ENCODE data around the gene TNN.

DNA sequence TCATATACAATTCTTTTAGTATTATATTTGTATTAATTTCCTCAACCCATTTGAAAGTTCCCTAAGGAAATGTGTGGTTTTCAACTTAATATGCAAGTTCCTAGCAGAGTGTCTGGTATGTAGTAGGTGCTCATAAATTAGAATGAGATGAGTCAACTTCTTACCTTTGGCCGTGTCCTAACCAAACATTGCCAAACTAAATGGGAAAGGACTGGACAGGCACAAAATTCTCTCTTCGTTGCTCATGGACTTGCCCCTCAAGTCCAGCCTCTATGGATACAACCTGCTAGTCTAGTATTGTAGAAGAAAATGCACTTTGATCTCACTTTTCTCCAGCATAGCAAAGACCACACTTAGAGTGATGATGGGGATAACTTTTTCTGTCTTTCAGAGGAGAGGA, 32.9 kb upstream of the TNN start:
- TF ChIP-seq POLR2A (IDR thresholded peaks at IDR 0.05): no peak
- TF ChIP-seq, protein P1, sequence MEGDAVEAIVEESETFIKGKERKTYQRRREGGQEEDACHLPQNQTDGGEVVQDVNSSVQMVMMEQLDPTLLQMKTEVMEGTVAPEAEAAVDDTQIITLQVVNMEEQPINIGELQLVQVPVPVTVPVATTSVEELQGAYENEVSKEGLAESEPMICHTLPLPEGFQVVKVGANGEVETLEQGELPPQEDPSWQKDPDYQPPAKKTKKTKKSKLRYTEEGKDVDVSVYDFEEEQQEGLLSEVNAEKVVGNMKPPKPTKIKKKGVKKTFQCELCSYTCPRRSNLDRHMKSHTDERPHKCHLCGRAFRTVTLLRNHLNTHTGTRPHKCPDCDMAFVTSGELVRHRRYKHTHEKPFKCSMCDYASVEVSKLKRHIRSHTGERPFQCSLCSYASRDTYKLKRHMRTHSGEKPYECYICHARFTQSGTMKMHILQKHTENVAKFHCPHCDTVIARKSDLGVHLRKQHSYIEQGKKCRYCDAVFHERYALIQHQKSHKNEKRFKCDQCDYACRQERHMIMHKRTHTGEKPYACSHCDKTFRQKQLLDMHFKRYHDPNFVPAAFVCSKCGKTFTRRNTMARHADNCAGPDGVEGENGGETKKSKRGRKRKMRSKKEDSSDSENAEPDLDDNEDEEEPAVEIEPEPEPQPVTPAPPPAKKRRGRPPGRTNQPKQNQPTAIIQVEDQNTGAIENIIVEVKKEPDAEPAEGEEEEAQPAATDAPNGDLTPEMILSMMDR (IDR thresholded peaks at IDR 0.05): no peak
